Measurements from ENCODE around the gene TEX52. TPM values are rescaled to one million over a fixed set of nuclear protein-coding genes. Genes with fewer than 3 reads are reported as not detected.

The TEX52 gene
- total RNA-seq, 1 experiment from 2014 or later: not detected

DNA sequence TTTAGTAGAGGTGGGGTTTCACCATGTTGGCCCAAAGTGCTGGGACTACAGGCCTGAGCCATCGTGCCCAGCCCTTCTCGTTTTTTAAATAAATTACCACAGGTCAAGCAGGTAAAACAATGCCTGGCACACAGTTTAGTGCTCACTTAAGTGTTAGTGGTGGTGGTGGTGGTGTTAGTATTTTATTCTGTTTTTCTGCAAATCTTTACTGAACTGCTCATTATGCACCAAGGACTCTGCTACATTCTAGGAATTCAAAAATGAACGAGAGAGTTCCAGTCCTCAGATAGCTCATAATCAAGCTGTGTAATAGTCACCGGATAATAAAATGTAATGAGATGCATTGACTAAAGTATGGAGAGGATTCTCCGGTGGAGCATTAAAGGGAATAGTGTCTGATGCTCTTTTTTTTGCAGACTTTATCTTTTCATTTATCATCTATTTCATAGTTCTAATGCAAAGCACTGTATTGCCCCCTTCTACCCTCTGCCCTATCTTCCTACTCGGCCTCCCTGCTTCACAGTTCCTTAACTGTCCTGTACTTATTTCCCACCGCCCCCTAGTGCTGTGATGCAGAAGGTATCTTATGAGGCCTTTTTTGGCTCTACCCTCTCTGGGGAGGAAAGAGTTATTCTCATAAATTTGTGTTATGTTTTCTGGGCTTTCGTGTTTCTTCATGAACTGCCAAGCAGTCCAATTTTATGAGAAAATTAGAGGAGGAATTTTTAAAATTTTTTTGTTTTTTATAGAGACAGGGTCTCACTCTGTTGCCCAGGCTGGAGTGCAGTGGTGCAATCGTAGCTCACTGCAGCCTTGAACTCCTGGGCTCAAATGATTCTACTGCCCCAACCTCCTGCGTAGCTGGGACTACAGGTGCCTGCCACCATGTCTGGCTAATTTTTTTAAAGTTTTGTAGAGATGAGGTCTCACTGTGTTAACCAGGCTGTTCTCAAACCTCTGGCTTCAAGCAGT, 43.3 kb downstream of the TEX52 start:
- intact Hi-C loops (cut with micrococcal nuclease; ENCODE audit: unreplicated experiment): loop anchor here (1.0 kb wide), 1 partner anchor 73 kb away; no protein-coding TSS in a partner anchor

DNA sequence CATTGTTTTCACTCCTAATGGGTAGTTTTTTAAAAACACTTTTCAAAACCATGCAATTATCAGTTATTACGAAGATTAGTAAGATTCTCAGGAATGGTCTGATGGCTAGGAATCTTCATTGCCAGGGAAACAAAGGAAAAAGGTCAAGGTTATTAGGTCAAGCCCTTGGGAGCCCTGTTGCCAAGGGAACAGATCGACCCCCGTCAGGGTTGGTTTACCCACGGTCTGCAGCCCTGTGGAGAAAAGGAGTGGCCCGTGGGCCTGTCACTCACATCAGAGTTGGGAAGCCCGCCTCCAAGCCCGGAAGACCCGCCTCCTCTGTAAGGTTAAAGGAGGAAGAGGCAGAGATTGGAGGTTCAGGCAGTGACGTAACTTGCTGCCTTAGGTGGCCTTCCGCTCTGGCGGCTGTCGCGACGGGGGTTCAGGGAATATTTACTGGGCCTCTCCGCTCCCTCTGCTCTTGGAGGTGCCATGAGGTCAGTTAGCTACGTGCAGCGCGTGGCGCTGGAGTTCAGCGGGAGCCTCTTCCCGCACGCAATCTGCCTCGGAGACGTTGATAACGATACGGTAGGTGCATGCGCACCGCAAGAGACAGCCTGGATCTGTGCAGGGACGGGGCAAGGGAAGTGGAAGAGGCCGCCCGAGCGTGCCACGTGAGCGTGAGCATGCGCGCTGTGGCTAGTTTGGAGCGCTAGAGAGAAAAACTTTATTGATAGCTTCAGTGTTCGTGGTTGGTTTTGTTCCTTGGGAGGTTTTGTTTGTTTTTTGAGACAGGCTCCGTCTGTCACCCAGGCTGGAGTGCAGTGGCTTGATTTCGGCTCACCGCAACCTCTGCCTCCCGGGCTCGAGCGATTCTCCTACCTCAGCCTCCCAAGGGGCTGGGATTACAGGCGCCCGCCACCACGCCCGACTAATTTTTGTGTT, 44.3 kb downstream of the TEX52 start, which contains the start of gene ITFG2:
ITFG2 (plus strand) TSS at position 379 of the 924 bp plus-strand sequence; CDS start at position 472, 93 bp downstream.
- BruUV-seq (replicated peaks): TSS peak; percentile 64
- CTCF ChIA-PET: interaction anchor here (0.5 to 1.0 kb wide), 2 partner anchors 17 to 28 kb away, joined by 3 to 4 read pairs; no protein-coding TSS in a partner anchor
- H3K36me3 Mint-ChIP-seq (ENCODE audit: insufficient read depth, unreplicated experiment): peaks cover 42% of the 10 kb centered on the region
- H3K27me3 Mint-ChIP-seq (ENCODE audit: unreplicated experiment): no peaks in the 10 kb centered on the region
- no peaks in the 10 kb centered on the region for H3K4me1 Mint-ChIP-seq (ENCODE audit: low read depth, unreplicated experiment)
- H3K9me3 Mint-ChIP-seq (ENCODE audit: low read depth, unreplicated experiment): no peaks in the 10 kb centered on the region
- H3K4me3 Mint-ChIP-seq (ENCODE audit: low read depth, unreplicated experiment): peak within 1 kb of the TSS; percentile 86
- peak within 1 kb of the TSS; percentile 91 for H3K27ac Mint-ChIP-seq (ENCODE audit: unreplicated experiment)
- TF ChIP-seq, protein P1, sequence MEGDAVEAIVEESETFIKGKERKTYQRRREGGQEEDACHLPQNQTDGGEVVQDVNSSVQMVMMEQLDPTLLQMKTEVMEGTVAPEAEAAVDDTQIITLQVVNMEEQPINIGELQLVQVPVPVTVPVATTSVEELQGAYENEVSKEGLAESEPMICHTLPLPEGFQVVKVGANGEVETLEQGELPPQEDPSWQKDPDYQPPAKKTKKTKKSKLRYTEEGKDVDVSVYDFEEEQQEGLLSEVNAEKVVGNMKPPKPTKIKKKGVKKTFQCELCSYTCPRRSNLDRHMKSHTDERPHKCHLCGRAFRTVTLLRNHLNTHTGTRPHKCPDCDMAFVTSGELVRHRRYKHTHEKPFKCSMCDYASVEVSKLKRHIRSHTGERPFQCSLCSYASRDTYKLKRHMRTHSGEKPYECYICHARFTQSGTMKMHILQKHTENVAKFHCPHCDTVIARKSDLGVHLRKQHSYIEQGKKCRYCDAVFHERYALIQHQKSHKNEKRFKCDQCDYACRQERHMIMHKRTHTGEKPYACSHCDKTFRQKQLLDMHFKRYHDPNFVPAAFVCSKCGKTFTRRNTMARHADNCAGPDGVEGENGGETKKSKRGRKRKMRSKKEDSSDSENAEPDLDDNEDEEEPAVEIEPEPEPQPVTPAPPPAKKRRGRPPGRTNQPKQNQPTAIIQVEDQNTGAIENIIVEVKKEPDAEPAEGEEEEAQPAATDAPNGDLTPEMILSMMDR (IDR thresholded peaks at IDR 0.05; ENCODE audit: unreplicated experiment): no peak
- intact Hi-C loops (cut with micrococcal nuclease; ENCODE audit: unreplicated experiment): loop anchor here (1.0 kb wide), 1 partner anchor 72 kb away; no protein-coding TSS in a partner anchor
- DNase-seq: peak; percentile 96

More for the DNA sequence above, 43.3 kb downstream of the TEX52 start:
- H3K27ac Mint-ChIP-seq (ENCODE audit: unreplicated experiment): peak overlapping the region; percentile 91
- no peaks in the 10 kb centered on the region for H3K4me1 Mint-ChIP-seq (ENCODE audit: low read depth, unreplicated experiment)
- DNase-seq: peak; percentile 56
- H3K4me3 Mint-ChIP-seq (ENCODE audit: low read depth, unreplicated experiment): peak overlapping the region; percentile 86
- no TSS peak for BruUV-seq (replicated peaks)
- no peaks in the 10 kb centered on the region for H3K27me3 Mint-ChIP-seq (ENCODE audit: unreplicated experiment)
- H3K36me3 Mint-ChIP-seq (ENCODE audit: insufficient read depth, unreplicated experiment): peaks cover 37% of the 10 kb centered on the region
- CTCF ChIA-PET: interaction anchor here (1.0 kb wide), 1 partner anchor 29 kb away, joined by 4 read pairs; no protein-coding TSS in a partner anchor
- TF ChIP-seq, protein P1 (IDR thresholded peaks at IDR 0.05; ENCODE audit: unreplicated experiment): peak; percentile 57
- no peaks in the 10 kb centered on the region for H3K9me3 Mint-ChIP-seq (ENCODE audit: low read depth, unreplicated experiment)

DNA sequence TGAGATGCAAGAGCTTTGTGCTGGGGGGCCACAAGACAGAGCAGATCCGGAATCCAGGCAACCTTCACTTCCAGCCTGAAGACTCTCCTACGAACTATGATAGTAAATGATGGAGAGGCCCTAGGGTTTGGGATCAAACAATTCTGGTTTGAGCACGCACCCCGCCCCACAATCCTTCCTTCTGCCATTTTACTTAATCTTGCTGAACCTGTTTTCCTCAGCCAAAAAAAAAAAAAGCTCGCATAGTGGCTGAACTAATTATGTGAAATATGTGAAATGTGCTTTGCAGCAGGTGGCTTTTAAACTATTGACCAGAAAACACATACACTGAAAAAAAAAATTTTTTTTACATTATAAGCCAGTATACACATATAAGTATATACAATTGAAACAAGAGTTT, 45.0 kb downstream of the TEX52 start:
- no peaks in the 10 kb centered on the region for H3K4me1 Mint-ChIP-seq (ENCODE audit: low read depth, unreplicated experiment)
- TSS peak; percentile 69 for BruUV-seq (replicated peaks)
- H3K27ac Mint-ChIP-seq (ENCODE audit: unreplicated experiment): peak overlapping the region; percentile 91
- TF ChIP-seq, protein P1 (IDR thresholded peaks at IDR 0.05; ENCODE audit: unreplicated experiment): no peak
- intact Hi-C loops (cut with micrococcal nuclease; ENCODE audit: unreplicated experiment): no loop called here
- H3K9me3 Mint-ChIP-seq (ENCODE audit: low read depth, unreplicated experiment): no peaks in the 10 kb centered on the region
- H3K27me3 Mint-ChIP-seq (ENCODE audit: unreplicated experiment): no peaks in the 10 kb centered on the region
- H3K4me3 Mint-ChIP-seq (ENCODE audit: low read depth, unreplicated experiment): peak overlapping the region; percentile 86
- H3K36me3 Mint-ChIP-seq (ENCODE audit: insufficient read depth, unreplicated experiment): peaks cover 46% of the 10 kb centered on the region
- CTCF ChIA-PET: interaction anchor here (0.5 kb wide), 1 partner anchor 16 kb away, joined by 3 read pairs; no protein-coding TSS in a partner anchor
- DNase-seq: no peak

DNA sequence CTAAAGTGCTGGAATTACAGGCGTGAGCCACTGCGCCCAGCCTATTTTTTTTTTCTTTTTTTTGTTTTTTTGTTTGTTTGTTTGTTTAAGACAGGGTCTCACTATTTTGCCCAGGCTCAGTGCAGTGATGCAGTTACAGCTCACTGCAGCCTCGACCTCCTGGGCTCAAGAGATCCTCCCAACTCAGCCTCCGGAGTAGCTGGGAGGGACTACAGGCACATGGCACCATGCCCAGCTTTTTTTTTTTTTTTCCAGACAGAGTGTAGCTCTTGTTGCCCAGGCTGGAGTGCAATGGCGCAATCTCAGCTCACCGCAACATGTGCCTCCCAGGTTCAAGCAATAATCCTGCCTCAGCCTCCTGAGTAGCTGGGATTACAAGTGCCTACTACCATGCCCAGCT, 50.1 kb downstream of the TEX52 start:
- CTCF ChIA-PET: interaction anchor here (0.6 kb wide), 1 partner anchor 590 kb away, joined by 3 read pairs; no protein-coding TSS in a partner anchor
- BruUV-seq (replicated peaks): no TSS peak
- H3K4me3 Mint-ChIP-seq (ENCODE audit: low read depth, unreplicated experiment): no peak overlapping the region
- intact Hi-C loops (cut with micrococcal nuclease; ENCODE audit: unreplicated experiment): no loop called here
- DNase-seq: no peak
- no peaks in the 10 kb centered on the region for H3K9me3 Mint-ChIP-seq (ENCODE audit: low read depth, unreplicated experiment)
- TF ChIP-seq, protein P1 (IDR thresholded peaks at IDR 0.05; ENCODE audit: unreplicated experiment): no peak
- H3K27me3 Mint-ChIP-seq (ENCODE audit: unreplicated experiment): no peaks in the 10 kb centered on the region
- no peak overlapping the region for H3K27ac Mint-ChIP-seq (ENCODE audit: unreplicated experiment)
- no peaks in the 10 kb centered on the region for H3K4me1 Mint-ChIP-seq (ENCODE audit: low read depth, unreplicated experiment)
- peaks cover 60% of the 10 kb centered on the region for H3K36me3 Mint-ChIP-seq (ENCODE audit: insufficient read depth, unreplicated experiment)
